DMS 273 (cell line): ENCODE measurements around the gene WDR73.

Experiments used
- DNase-seq: peaks from one replicate; lab custom pipeline; 2025; ENCODE audit not compliant: unreplicated experiment; lab: John Stamatoyannopoulos, UW

WDR73 gene

DNA sequence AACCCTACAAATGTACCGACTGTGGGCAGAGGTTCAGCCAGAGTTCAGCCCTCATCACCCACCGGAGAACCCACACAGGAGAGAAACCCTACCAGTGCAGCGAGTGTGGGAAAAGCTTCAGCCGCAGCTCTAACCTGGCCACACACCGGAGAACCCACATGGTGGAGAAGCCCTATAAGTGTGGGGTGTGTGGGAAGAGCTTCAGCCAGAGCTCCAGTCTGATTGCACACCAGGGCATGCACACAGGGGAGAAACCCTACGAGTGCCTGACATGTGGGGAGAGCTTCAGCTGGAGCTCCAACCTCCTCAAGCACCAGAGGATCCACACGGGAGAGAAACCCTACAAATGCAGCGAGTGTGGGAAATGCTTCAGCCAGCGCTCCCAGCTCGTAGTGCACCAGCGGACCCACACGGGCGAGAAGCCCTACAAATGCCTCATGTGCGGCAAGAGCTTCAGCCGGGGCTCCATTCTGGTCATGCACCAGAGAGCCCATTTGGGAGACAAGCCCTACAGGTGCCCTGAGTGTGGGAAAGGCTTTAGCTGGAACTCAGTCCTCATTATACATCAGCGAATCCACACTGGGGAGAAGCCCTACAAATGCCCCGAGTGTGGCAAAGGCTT is 32.6 kb downstream of the WDR73 start:
- DNase-seq = no peak

DNA sequence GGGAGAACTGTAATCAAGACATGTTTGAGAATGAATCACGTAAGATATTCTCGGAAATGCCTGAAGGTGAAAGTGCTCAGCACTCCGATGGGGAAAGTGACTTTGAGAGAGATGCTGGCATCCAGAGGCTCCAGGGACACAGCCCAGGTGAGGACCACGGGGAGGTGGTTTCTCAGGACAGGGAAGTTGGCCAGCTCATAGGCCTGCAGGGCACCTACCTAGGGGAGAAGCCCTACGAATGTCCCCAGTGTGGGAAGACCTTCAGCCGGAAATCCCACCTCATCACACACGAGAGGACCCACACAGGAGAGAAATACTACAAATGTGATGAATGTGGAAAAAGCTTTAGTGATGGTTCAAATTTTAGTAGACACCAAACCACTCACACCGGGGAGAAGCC is 33.5 kb downstream of the WDR73 start:
- no peak for DNase-seq

DNA sequence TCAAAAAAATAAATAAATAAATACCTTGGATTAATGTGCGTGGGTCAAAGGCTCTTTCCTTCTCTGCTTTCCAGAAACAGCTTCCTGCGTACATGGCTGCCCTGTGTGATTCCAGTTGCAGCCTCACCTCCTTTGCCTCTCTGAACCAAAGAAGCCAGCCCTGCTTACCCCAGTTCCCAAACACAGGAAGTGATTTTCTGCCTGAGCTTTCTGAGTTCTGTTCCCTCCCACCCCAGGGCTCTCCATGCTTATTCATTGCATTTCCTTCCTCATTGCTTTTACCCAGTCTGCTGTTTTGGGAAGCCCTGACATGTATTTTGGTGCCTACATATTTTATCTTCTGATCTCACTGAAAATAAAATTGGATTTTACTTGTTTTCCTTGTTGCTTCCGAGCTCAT is 37.8 kb downstream of the WDR73 start:
- no peak for DNase-seq

DNA sequence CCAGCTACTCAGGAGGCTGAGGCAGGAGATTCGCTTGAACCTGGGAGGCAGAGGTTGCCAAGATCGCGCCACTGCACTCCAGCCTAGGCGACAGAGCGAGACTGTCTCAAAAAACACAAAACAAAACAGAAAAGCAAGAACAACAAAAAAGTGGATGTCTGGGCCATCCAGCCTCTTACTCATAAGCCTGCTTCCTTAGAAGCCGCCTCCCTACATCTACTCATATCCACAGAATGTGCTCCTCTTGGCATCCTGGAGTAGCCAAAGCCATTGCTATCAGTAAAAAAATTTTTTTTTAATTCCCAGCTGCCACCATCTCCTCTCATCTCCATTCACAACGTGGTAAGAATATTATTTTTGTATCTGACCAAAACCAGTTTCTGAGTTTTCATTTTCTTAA is 42.5 kb downstream of the WDR73 start:
- DNase-seq = no peak

DNA sequence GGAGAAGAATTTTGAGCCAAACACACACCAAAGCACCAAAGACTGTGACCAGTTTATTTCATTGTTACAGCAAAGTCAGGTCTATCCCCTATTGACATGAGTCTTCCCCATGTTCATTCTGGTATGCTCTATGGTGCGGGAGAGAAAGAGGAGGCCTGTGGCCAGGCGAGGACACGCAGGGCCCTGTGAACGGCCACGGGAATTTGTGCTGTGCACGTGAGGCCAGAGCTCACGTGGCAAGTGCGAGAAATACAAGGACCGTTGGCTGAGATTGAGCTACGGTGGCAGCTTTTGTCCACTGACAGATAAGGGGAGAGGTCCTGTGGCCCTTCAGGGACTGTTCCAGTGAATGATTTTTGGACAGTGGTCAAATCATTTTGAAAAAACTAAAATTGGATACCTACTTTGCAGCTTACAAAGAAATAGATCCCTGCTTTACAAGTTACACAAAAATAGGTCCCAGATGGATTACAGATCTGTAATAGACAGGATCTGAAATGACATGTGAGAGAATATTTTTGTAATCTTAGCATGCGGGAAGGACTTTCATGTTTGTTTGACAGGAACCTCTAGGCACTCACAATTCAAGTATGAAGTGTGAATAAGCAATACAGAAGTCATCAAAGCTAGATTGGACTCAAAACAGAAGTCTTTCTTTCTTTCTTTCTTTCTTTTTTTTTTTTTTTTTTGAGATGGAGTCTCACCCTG is 44.1 kb downstream of the WDR73 start:
- no peak for DNase-seq

DNA sequence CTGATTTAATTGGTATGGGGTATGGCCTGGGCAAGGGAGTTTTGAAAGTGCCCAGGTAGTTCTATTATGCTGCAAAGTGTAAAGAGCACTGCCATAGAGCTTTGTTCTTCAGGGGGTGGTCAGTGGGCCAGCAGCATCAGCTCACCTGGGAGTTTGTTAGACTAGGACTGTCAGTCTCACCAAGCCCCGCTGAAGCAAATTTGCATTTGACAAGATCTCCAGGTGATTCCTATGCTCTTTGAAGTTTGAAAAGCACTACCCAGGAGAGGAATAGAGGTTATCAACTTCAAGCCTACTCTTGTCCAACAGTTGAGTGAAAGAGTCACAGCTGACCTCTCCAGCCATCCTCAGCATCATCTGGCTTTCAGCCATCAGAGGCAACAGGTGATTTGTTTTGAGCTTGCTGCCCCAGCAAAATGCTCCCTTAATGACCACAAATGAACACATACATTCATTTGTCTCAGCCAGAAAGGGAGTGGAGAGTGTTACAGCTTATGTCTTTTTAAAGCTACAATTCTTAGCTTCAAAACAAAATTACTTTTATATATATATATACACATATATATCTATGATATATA is 45.3 kb downstream of the WDR73 start:
- no peak for DNase-seq

DNA sequence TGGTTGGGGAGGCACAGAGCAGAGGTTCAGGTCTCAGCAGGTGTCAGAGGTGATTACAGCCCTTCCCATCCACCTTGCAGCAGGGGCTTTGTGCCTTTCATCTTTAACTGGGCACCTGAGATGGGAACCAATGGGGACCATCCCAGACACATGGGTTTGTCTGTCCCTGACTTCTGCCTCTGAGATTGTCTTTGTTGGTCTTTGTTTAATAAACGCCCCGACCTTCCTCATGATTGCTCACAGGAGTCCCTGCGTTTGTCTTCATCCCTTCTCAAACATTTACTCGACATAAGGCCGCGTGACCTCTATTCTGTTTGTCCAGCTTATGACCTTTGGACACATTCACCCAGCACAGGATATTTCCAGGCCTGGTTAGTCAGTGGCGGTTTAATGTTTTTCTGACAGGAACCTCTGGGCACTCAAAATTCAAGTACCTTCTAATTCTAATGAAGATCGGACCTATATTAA is 47.4 kb downstream of the WDR73 start:
- DNase-seq = no peak

DNA sequence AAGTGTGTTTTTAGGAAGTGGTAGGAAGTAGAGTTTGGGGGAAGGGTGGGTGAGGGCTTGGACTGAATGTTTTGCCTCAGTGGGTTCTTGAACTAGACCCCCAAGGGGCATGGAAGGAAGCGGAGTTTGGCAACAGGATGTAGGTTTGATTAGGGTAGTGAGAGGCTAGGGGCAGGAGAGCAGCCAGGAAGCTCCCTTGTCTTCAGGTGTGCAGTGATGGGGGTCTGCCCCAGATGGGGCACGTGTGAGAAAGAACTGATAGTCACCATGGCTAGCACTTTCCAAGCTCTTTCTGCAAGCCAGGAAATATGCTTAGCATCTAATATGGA is 48.6 kb downstream of the WDR73 start:
- no peak for DNase-seq

DNA sequence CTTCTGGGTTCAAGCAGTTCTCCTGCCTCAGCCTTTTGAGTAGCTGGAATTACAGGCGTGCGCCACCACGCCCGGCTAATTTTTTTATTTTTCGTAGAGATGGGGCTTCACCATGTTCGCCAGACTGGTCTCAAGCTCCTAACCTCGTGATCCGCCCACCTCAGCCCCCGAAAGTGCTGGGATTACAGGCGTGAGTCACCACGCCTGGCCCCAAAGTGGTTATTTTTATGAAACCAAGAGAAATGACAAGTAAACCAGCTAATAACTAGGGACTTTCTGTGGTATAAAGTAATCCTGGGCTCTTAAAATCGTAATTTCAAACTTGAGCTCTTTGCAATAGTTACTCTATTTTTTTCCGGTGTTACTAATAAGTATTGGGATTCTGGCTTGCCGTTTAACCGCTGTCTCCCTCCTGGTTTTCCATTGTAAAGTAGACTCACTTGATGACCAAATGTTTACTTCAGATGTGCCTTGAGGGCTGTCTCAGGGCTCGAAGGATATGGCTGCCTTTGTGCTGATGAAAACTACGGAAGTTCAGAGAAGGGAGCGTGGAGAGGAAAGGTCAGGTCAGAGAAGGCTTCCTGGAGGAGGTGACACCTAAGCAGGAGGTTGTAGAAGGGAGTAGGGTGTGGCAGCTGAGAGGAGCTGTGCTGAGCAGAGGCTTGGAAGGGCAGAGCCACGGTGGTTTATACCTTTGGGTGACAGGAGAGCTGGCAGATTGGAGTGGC is 49.1 kb downstream of the WDR73 start:
- no peak for DNase-seq

DNA sequence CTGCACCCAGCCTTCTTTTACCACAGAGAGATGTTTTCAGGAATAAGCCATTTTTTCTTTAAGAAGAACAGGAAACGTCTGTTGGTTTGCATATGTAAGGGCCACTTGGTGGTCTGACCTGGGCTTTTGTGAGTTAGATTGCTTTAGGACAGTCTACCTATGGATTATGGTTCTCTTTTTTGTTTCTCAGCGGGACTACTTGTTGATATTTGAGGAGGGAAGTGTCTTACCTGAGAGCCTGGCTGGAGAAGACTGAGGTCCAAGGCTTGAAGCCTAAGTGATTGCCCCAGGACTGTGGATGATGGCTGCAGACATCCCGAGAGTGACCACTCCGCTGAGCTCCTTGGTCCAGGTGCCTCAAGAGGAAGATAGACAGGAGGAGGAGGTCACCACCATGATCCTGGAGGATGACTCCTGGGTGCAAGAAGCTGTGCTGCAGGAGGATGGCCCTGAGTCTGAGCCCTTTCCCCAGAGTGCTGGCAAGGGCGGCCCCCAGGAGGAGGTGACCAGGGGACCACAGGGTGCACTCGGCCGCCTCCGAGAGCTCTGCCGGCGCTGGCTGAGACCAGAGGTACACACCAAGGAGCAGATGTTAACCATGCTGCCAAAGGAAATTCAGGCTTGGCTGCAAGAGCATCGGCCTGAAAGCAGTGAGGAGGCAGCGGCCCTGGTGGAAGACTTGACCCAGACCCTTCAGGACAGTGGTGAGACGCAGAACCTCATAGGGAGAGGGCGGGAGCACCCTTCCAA is 50.3 kb downstream of the WDR73 start:
- DNase-seq = no peak

DNA sequence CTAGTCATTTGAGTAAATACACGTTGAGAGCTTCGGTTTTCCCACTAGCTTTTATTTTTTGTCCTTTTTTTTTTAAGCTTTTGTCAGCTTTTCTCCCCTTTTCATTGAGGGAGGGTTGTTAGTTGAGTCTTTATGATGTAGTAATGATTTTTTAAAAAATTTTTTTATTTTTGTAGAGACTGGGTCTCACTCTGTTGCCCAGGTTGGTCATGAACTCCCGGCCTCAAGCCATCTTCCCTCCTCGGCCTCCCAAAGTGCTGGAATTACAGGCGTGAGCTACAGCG is 52.6 kb downstream of the WDR73 start:
- no peak for DNase-seq

DNA sequence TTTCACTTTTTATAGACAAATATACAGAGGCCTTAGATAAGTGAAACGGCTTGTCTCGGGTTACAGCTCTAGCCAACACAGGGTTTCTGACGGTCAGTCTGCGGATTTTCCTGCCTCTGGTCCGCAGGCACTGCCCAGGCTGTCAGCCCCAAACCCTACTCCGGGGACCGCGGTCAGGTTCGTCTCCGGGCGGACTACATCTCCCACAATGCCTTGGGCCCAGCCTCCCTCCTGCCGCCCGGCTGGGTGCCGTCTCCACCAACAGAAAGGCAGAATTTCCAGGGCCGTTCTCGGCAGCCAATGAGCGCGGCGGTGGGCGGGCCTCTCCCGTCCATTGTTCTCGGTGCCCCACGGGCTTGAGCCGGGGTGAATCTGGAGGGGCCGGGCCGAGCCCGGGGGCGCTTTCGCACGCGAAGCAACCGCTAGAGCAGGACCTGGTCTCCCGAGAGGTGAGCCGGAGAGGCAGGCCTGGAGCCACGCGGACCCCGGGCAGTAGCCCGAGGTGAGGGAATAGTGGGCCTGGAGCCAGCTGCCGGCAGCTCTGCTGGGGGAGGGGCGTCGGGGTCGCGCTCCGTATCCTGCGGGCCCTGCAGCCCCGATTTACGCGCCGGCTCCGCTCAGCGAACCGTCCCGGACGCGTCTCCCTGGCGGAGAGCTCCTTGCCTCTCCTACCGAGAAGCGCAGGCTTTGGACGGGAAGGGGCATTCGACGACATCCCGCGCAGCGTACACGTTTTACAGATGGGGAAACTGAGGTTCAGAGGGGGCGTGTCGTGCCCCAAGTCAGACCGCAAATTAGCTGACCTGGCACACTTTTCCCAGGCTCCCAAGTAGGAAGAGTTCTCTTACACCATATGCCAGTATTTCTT is 53.2 kb downstream of the WDR73 start, which contains the start of gene ZSCAN2:
Gene ZSCAN2, plus strand, starts transcription at position 323 of the 868 bp plus-strand sequence. CDS start 2,919 bp downstream, outside the sequence.
- peak; percentile 96 for DNase-seq

DNA sequence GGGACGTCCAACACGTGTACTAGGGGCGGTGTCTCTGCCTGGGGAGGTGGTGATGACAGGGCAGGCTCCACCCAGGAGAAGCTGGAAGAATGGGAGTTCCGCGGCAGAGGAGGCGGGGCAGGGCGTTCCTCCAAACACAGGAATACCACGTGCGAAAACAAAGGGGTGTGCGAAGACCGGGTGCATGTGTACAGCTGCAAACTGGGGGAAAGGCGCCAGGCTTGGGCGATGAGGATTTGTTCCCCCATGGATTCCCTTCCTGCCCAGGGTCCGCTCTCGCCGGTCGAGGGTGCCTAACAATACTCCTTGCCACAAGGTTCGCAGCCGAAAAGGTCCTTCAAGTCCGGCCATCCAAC is 53.8 kb downstream of the WDR73 start:
- peak; percentile 85 for DNase-seq

DNA sequence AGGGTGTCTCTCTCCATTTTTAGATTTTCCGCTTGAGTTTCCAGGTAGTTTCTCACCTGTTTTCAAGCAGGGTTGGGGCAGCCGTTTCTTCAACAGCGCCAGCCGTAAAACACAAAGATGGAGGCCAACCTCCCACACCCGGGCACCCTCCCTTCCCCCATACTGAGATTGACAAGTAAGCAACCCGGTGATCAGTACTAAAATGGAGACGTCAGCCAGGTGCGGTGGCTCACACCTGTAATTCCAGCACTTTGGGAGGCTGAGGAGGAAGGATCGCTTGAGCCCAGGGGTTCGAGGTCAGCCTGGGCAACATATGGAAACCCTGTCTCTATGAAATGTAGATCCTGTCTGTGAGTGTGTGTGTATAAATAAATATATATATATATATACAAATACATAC is 54.2 kb downstream of the WDR73 start:
- DNase-seq = no peak

DNA sequence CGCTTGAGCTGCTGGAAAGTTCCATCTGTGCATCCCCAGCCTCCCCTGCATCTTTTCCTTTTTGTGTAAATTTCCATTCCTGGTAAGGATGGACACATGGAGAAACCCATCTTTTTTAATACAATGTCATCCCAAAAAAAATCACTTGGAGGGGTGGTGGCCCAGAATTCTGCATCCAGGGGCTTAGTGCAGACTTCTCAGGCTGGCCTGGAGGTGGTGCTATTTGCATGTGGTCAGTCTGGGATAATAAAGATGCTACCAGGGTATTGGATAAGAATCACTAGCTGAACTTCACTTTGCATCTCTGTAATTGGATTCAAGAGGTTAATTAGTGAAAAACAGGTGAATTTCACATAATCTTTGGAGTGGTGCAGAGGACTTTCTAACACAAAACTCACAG is 55.1 kb downstream of the WDR73 start:
- peak; percentile 55 for DNase-seq

DNA sequence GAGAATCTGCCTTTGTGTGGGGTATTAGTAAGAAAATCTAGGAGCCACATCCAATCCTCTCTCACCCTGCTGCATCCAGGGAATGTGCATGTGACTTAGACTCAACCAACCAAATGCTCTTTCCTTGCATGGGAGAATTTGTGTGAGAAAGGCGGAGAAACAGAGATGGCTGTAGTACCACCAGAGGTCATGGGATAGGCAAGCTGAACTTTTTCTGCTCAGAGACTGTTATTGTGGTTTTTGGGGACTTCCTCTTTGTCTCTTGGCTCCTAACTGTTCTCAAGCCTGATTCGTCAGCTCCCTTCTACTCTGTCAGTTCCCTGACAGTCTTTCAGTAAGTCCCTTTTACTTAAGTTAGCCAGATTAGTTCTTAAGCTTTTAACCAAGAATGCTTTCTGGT is 55.8 kb downstream of the WDR73 start:
- DNase-seq = peak; percentile 3

DNA sequence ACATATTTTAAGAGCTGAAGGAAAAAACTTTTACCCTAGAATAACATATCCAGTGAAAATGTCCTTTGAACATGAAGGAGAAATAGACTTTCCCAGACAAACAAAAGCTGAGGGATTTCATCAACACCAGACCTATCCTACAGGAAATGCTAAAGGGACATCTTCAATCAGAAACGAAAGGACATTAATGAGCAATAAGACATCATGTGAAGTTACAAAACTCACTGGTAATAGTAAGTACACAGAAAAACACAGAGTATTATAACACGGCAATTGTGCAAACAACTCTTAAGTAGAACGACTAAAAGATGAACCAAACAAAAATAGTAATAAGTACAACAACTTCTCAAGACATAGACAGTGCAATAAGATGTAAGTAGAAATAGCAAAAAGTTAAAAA is 56.8 kb downstream of the WDR73 start:
- DNase-seq = no peak

DNA sequence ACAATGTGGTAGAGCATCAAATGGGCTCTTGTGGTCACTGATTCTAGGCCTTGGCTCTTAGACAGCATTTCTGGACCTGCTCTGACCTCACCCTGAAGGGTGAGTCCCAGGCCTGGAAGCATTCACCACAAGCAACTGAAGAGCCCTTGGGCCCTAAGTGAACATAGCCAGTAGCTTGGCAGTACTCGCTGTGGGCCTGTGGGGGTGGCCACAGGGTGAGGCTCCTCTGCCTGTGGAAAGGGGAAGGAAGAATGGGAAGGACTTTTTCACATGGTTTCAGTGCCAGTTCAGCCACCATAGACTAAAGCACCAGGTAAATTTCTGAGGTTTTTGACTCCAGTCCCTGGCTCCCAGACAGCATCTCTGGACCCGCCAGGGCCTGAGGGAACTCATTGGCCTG is 58.4 kb downstream of the WDR73 start:
- no peak for DNase-seq

DNA sequence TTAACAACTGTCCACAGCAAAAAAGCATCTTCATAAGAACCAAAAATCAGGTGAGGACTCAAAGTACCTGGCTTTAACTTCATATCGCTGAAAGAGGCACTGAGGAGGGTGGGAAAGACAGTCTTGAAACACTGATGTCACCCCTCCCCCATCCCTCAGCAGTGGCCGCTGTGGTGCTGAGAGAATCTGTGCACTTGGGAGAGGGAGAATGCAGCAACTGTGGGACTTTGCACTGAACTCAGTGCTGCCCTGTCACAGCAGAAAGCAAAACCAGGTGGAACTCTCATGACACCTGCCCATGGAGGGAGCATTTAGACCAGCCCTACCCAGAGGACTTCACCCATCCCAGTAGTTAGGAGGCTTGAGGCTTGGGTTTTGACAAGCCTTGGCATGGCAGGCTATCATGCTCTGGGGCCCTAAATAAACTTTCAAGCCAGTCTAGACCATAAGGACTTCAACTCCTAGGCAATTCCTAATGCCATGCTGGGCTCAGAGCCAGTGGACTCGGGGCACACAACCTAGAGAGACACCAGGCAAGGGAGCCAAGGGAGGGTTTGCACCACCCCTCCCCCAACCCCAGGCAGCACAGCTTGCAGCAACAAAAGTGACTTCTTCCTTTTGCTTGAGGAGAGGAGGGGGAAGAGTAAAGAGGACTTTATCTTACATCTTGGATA is 59.3 kb downstream of the WDR73 start:
- peak; percentile 7 for DNase-seq

DNA sequence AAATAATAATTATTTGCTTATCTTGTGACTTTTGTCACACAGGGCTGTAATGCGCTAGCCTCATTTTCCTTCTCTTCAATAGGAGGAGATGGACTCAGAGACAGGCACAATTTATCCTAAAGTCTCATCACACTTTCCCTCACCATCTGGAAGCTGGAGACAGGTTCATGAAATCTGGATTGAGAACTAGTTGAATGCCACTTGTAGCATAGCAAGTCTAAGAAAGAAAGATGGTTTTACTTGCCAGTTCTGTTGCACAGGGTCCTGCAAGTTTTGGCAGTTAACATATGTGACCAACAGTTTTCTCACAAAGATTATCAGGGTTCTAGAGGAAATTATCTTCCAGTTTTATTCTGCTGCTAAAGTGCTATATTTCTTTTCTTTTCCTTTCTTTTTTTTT is 62.3 kb downstream of the WDR73 start:
- DNase-seq = no peak
